H9 (cell line): Measurements from ENCODE around the gene NPAS2. TPM values are rescaled to one million over a fixed set of nuclear protein-coding genes. Genes with fewer than 3 reads are reported as not detected.

ENCODE experiments used
- DNase-seq: peaks from one replicate; pipeline ENCODE4 v3.0.0-alpha.2; 2017
- H2AFZ ChIP-seq: one replicate; pipeline ENCODE4 v1.6.1; 2013; ENCODE audit warnings: mild to moderate bottlenecking, low read length, control low read depth, moderate library complexity
- H2AK5ac ChIP-seq: 2 replicates; pipeline ENCODE4 v1.6.1; 2013; ENCODE audit warnings: low read length, control low read depth, mixed read lengths; ENCODE audit not compliant: insufficient read length
- H2BK120ac ChIP-seq: one replicate; pipeline ENCODE4 v1.6.1; 2013; ENCODE audit warnings: low read depth, mild to moderate bottlenecking, low read length, control low read depth, inconsistent platforms; ENCODE audit not compliant: poor library complexity, severe bottlenecking
- H2BK12ac ChIP-seq: 2 replicates; pipeline ENCODE4 v1.6.1; 2013; ENCODE audit warnings: low read length, control low read depth, mixed read lengths, low read depth; ENCODE audit not compliant: insufficient read length
- H2BK15ac ChIP-seq: 2 replicates; pipeline ENCODE4 v1.6.1; 2013; ENCODE audit warnings: low read depth, low read length, control low read depth
- H2BK20ac ChIP-seq: one replicate; pipeline ENCODE4 v1.6.1; 2013; ENCODE audit warnings: low read depth, mild to moderate bottlenecking, low read length, control low read depth, inconsistent platforms; ENCODE audit not compliant: poor library complexity, severe bottlenecking
- H2BK5ac ChIP-seq: 2 replicates; pipeline ENCODE4 v1.6.1; 2013; ENCODE audit warnings: low read length, control low read depth, mixed read lengths; ENCODE audit not compliant: insufficient read length
- H3K14ac ChIP-seq: 2 replicates; pipeline ENCODE4 v1.6.1; 2013; ENCODE audit warnings: low read length, control low read depth; ENCODE audit not compliant: insufficient read depth
- H3K18ac ChIP-seq: 2 replicates; pipeline ENCODE4 v1.6.1; 2013; ENCODE audit warnings: low read depth, mild to moderate bottlenecking, mixed read lengths, low read length, control low read depth; ENCODE audit not compliant: insufficient read length
- H3K23ac ChIP-seq: 2 replicates; pipeline ENCODE4 v1.6.1; 2013; ENCODE audit warnings: low read length, control low read depth, mixed read lengths, low read depth; ENCODE audit not compliant: insufficient read length
- H3K23me2 ChIP-seq: 2 replicates; pipeline ENCODE4 v1.6.1; 2013; ENCODE audit warnings: low read depth, mild to moderate bottlenecking, mixed read lengths, low read length, control low read depth; ENCODE audit not compliant: insufficient read length, poor library complexity, severe bottlenecking
- H3K27ac ChIP-seq: 2 replicates; pipeline ENCODE4 v1.5.1; 2013; ENCODE audit warnings: low read length, control low read depth, mixed read lengths, low read depth; ENCODE audit not compliant: insufficient read length
- H3K27me3 ChIP-seq: 2 replicates; pipeline ENCODE4 v1.6.1; 2013; ENCODE audit warnings: low read length, control low read depth, inconsistent platforms; ENCODE audit not compliant: insufficient read depth
- H3K4ac ChIP-seq: 2 replicates; pipeline ENCODE4 v1.6.1; 2013; ENCODE audit warnings: low read depth, mild to moderate bottlenecking, control low read depth, inconsistent platforms, low read length, moderate library complexity
- H3K4me1 ChIP-seq: 2 replicates; pipeline ENCODE4 v1.6.1; 2013; ENCODE audit warnings: low read length, control low read depth, inconsistent platforms; ENCODE audit not compliant: insufficient read depth
- H3K4me2 ChIP-seq: 2 replicates; pipeline ENCODE4 v1.6.1; 2013; ENCODE audit warnings: low read length, control low read depth, mixed read lengths; ENCODE audit not compliant: insufficient read length, insufficient read depth
- H3K56ac ChIP-seq: 2 replicates; pipeline ENCODE4 v1.6.1; 2013; ENCODE audit warnings: low read depth, mild to moderate bottlenecking, mixed read lengths, low read length, control low read depth; ENCODE audit not compliant: insufficient read length
- H3K79me1 ChIP-seq: 2 replicates; pipeline ENCODE4 v1.6.1; 2013; ENCODE audit warnings: low read depth, mild to moderate bottlenecking, moderate library complexity, low read length, control low read depth, inconsistent platforms; ENCODE audit not compliant: insufficient read depth, poor library complexity, severe bottlenecking
- H3K79me2 ChIP-seq: 2 replicates; pipeline ENCODE4 v1.6.1; 2013; ENCODE audit warnings: low read length, control low read depth, inconsistent platforms; ENCODE audit not compliant: insufficient read depth
- H3K9ac ChIP-seq: 2 replicates; pipeline ENCODE4 v1.6.1; 2013; ENCODE audit warnings: low read length, control low read depth, mixed read lengths; ENCODE audit not compliant: insufficient read length; ENCODE audit errors: extremely low read depth
- H3K9me3 ChIP-seq: one replicate; pipeline ENCODE4 v1.6.1; 2013; ENCODE audit warnings: low read depth, low read length, inconsistent platforms; ENCODE audit not compliant: control insufficient read depth
- H3T11ph ChIP-seq: one replicate; pipeline ENCODE4 v1.6.1; 2013; ENCODE audit warnings: mild to moderate bottlenecking, low read length, control low read depth, inconsistent platforms
- H4K20me1 ChIP-seq: one replicate; pipeline ENCODE4 v1.6.1; 2013; ENCODE audit not compliant: control insufficient read depth, insufficient read length, insufficient read depth
- H4K5ac ChIP-seq: 2 replicates; pipeline ENCODE4 v1.6.1; 2013; ENCODE audit warnings: low read depth, mild to moderate bottlenecking, mixed read lengths, low read length, control low read depth; ENCODE audit not compliant: insufficient read length
- H4K8ac ChIP-seq: replicated peaks from 2 replicates; pipeline ENCODE4 v1.6.1; 2013; ENCODE audit warnings: low read length, control low read depth, mixed read lengths, low read depth; ENCODE audit not compliant: insufficient read length
- H4K91ac ChIP-seq: 2 replicates; pipeline ENCODE4 v1.6.1; 2013; ENCODE audit warnings: low read depth, mild to moderate bottlenecking, moderate library complexity, mixed read lengths, low read length, control low read depth; ENCODE audit not compliant: insufficient read length
- H3K27ac Mint-ChIP-seq, 3 experiments: 2 replicates in 2 of 3; 3 replicates in 1 of 3; pipeline ENCODE4 v1.8.0; 2020 to 2021; ENCODE audit warnings: mixed read lengths in 3 of 3, mild to moderate bottlenecking in 1 of 3, moderate library complexity in 1 of 3
- H3K27me3 Mint-ChIP-seq: 2 replicates; pipeline ENCODE4 v1.8.0; 2021; ENCODE audit warnings: low read depth, mild to moderate bottlenecking, moderate library complexity, mixed read lengths
- H3K36me3 Mint-ChIP-seq, 3 experiments: 2 replicates in 2 of 3; 3 replicates in 1 of 3; pipeline ENCODE4 v1.8.0; 2020 to 2021; ENCODE audit warnings: low read depth in 3 of 3, mixed read lengths in 3 of 3; ENCODE audit not compliant: insufficient read depth in 1 of 3
- H3K4me1 Mint-ChIP-seq, 2 experiments: 2 replicates each; pipeline ENCODE4 v1.8.0; 2020; ENCODE audit warnings: mixed read lengths in 2 of 2
- H3K4me3 Mint-ChIP-seq, 2 experiments: 2 replicates in 1 of 2; 3 replicates in 1 of 2; pipeline ENCODE4 v1.8.0; 2020 to 2021; ENCODE audit warnings: mild to moderate bottlenecking in 2 of 2, mixed read lengths in 2 of 2, moderate library complexity in 1 of 2
- H3K9me3 Mint-ChIP-seq, 2 experiments: 2 replicates in 1 of 2; 3 replicates in 1 of 2; pipeline ENCODE4 v1.8.0; 2020; ENCODE audit warnings: mild to moderate bottlenecking in 2 of 2, mixed read lengths in 2 of 2, moderate library complexity in 1 of 2
- WGBS: extraction: QIAGEN DNeasy Blood & Tissue Kit; methylation state at CpG from one replicate; pipeline ENCODE4 v1.1.7; 2013; ENCODE audit warnings: missing lambda C conversion rate, low lambda C conversion rate, mixed read lengths; ENCODE audit not compliant: insufficient read length; ENCODE audit errors: extremely low coverage; 5-methylcytosine and 5-hydroxymethylcytosine counted together
- total RNA-seq: library from RNA; stranded (reverse); gene quantifications from 2 replicates; pipeline ENCODE4 v1.2.1, GENCODE V29; 2021
- TF ChIP-seq, protein P1 (sequence below): fragments of 200-600 bp; sonication (generic); conservative IDR thresholded peaks from 3 replicates; pipeline ENCODE4 v1.8.0; 2021; ENCODE audit warnings: antibody characterized with exemption, mild to moderate bottlenecking

NPAS2 gene
- total RNA-seq, 1 experiment from 2014 or later: 1.3 TPM

DNA sequence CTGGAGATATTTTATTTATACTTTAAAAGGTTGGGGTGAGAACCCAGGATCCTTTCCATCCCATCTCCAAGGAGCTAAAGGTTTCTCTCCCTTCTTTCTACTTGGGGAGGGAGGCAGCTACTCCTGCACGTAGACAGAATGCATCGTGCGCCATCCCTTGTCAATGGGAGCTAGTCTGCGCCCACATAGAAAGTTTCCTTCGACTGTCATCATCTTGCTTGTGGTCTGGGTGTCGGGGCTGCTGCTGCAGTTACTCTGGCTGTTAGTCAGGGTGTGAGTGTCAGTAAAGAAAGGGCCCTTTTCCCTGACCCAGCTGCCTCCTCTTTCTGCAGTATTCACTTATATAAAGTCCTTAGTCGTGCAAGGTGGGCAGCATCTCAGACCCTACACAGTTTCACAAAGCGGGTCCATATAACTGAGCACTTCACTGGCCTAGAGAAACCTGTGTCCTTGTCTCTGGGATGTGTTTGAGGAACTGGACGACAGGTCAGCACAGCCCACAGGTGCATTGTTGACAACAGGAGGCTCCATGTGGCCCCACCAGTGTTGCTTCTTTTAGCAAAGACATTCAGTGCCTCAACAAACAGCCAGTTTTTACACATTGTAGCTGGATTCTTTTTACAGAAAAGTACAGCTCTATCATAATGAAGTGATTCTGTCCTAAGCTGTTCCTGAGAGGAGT, 22.4 kb downstream of the NPAS2 start:
- Histone ChIP-seq H4K5ac (no peak overlapping the region), H4K8ac (no peak overlapping the region), H2BK20ac (no peak overlapping the region), H2BK120ac (no peak overlapping the region), H3K9me3 (no peaks in the 10 kb centered on the region), H3K18ac (no peak overlapping the region), H3K14ac (no peak overlapping the region), H3K9ac (no peak overlapping the region), H3K23ac (no peak overlapping the region), H3K56ac (no peak overlapping the region), H2AK5ac (no peak overlapping the region), H3K27ac (no peak overlapping the region), H2BK12ac (no peak overlapping the region), H2AFZ (no peak overlapping the region), H2BK5ac (no peak overlapping the region), H3K79me1 (no peaks in the 10 kb centered on the region), H4K20me1 (no peaks in the 10 kb centered on the region), H4K91ac (no peak overlapping the region), H3K27me3 (no peaks in the 10 kb centered on the region), H2BK15ac (no peak overlapping the region), H3K79me2 (no peaks in the 10 kb centered on the region), H3T11ph (no peak overlapping the region), H3K4me2 (no peak overlapping the region), H3K4me1 (no peaks in the 10 kb centered on the region), H3K4ac (no peak overlapping the region), H3K23me2 (no peaks in the 10 kb centered on the region)
- Mint-ChIP-seq H3K27me3 (peaks cover 2% of the 10 kb centered on the region), H3K27ac (no peak overlapping the region), H3K9me3 (no peaks in the 10 kb centered on the region; a peak in 1 of 5 replicates), H3K4me3 (no peak overlapping the region), H3K36me3 (no peaks in the 10 kb centered on the region), H3K4me1 (peaks cover 0 to 3% of the 10 kb centered on the region in 2 experiments; a peak in 1 of 4 replicates)
- TF ChIP-seq, protein P1, sequence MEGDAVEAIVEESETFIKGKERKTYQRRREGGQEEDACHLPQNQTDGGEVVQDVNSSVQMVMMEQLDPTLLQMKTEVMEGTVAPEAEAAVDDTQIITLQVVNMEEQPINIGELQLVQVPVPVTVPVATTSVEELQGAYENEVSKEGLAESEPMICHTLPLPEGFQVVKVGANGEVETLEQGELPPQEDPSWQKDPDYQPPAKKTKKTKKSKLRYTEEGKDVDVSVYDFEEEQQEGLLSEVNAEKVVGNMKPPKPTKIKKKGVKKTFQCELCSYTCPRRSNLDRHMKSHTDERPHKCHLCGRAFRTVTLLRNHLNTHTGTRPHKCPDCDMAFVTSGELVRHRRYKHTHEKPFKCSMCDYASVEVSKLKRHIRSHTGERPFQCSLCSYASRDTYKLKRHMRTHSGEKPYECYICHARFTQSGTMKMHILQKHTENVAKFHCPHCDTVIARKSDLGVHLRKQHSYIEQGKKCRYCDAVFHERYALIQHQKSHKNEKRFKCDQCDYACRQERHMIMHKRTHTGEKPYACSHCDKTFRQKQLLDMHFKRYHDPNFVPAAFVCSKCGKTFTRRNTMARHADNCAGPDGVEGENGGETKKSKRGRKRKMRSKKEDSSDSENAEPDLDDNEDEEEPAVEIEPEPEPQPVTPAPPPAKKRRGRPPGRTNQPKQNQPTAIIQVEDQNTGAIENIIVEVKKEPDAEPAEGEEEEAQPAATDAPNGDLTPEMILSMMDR: no peak
- WGBS: no CpG with 5 or more reads among the region's 9 CpGs
- no peak for DNase-seq
